Thoracic aorta (tissue), 2 donors: Measurements from ENCODE around the gene ATG3. TPM values are rescaled to one million over a fixed set of nuclear protein-coding genes. Genes with fewer than 3 reads are reported as not detected.

Source experiments
- ATAC-seq: fragments of 150-250 bp; one replicate; pipeline ENCODE4 v1.8.0; 2017; ENCODE audit warnings: low read depth; ENCODE audit not compliant: insufficient number of reproducible peaks, low FRiP score
- DNase-seq: peaks from one replicate; pipeline ENCODE4 v3.0.0-alpha.2; 2020; ENCODE audit warnings: low spot score
- H3K27ac ChIP-seq, 2 donors: fragments of 200-600 bp; sonication (generic); 1 replicate in 1 of 2; 2 replicates in 1 of 2; pipeline ENCODE4 v1.5.1; 2016; ENCODE audit warnings: mild to moderate bottlenecking in 2 of 2, moderate library complexity in 2 of 2
- H3K27me3 ChIP-seq: fragments of 200-600 bp; sonication (generic); replicated peaks from 2 replicates; pipeline ENCODE4 v1.6.0; 2016; ENCODE audit warnings: mild to moderate bottlenecking; ENCODE audit not compliant: insufficient read depth
- H3K36me3 ChIP-seq: fragments of 200-600 bp; sonication (generic); one replicate; pipeline ENCODE4 v1.5.1; 2016
- H3K4me1 ChIP-seq, 2 donors: fragments of 200-600 bp; sonication (generic); 1 replicate in 1 of 2; 2 replicates in 1 of 2; pipeline versions ENCODE4 v1.5.1 to v1.6.0; 2016; ENCODE audit warnings: low read depth in 2 of 2, mild to moderate bottlenecking in 1 of 2; ENCODE audit not compliant: control insufficient read depth in 1 of 2
- H3K4me3 ChIP-seq: fragments of 200-600 bp; sonication (generic); 2 replicates; pipeline ENCODE4 v1.5.1; 2016; ENCODE audit warnings: mild to moderate bottlenecking
- H3K9me3 ChIP-seq: fragments of 200-600 bp; sonication (generic); 2 replicates; pipeline ENCODE4 v1.5.1; 2016
- CTCF ChIP-seq: fragments of 200-600 bp; sonication (generic); IDR thresholded peaks from one replicate; pipeline ENCODE4 v1.5.1; 2019; ENCODE audit warnings: antibody characterized with exemption
- total RNA-seq, 2 donors: library from RNA; depleted of rRNA; stranded (reverse); fragments of >200 nt; gene quantifications; one replicate each; pipeline versions ENCODE4 v1.1.0 to v1.2.3, GENCODE V29; 2016

Gene ATG3
- total RNA-seq, 2 donors from 2014 or later, result 37.5 to 52.6 TPM

- ATAC-seq (no peak), DNase-seq (no peak)
- no peak overlapping the region for H3K4me3 ChIP-seq
- no peaks in the 10 kb centered on the region for H3K9me3 ChIP-seq
- peaks cover 15 to 30% of the 10 kb centered on the region in 2 donors for H3K4me1 ChIP-seq
- TF ChIP-seq CTCF, result no peak
- no peaks in the 10 kb centered on the region for H3K27me3 ChIP-seq
- no peak overlapping the region for H3K27ac ChIP-seq
- H3K36me3 ChIP-seq, result peaks cover 4% of the 10 kb centered on the region
Measured at GRCh38 chr3:112557976-112558375, 3.8 kb downstream of the ATG3 start.

GRCh38 chr3:112555535-112556170 is 6.1 kb downstream of the ATG3 start:
- H3K4me1 ChIP-seq, result peaks cover 11 to 27% of the 10 kb centered on the region in 2 donors
- DNase-seq (no peak), ATAC-seq (no peak)
- no peak overlapping the region for H3K4me3 ChIP-seq
- H3K27me3 ChIP-seq, result no peaks in the 10 kb centered on the region
- TF ChIP-seq CTCF, result no peak
- no peaks in the 10 kb centered on the region for H3K9me3 ChIP-seq
- H3K36me3 ChIP-seq, result peaks cover 4% of the 10 kb centered on the region
- H3K27ac ChIP-seq, result no peak overlapping the region

GRCh38 chr3:112550859-112551258 is 10.9 kb downstream of the ATG3 start:
- Histone ChIP-seq H3K36me3 (peaks cover 21% of the 10 kb centered on the region), H3K4me3 (no peak overlapping the region), H3K27ac (no peak overlapping the region), H3K27me3 (no peaks in the 10 kb centered on the region), H3K4me1 (peaks cover 3 to 4% of the 10 kb centered on the region in 2 donors), H3K9me3 (no peaks in the 10 kb centered on the region)
- no peak for DNase-seq
- ATAC-seq, result no peak
- TF ChIP-seq CTCF, result no peak

DNA sequence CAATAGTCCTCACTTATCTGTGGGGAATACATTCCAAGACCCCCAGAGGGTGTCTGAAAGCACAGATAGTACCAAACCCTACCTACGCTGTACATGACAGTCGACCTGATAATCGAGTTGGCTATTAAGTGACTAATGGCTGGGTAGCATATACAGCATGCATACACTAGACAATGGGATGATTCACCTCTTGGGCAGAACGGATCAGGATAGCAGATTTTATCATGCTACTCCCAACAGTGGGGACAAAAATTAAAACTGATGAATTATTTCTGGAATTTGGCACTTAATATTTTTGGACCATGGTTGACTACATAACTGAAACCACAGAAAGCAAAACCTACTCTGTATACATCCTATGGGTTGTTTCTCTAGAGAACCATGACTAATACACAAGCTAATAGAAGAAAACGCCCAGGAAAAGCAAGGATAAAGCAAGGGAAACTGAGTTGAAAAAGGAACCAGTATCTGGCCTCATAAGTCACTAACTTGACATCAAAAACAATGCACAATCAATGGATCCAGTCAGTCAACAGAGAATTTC is 15.5 kb downstream of the ATG3 start:
- Histone ChIP-seq H3K4me1 (peaks cover 0 to 4% of the 10 kb centered on the region in 2 donors), H3K4me3 (no peak overlapping the region), H3K36me3 (peaks cover 27% of the 10 kb centered on the region), H3K27ac (no peak overlapping the region), H3K27me3 (no peaks in the 10 kb centered on the region), H3K9me3 (no peaks in the 10 kb centered on the region)
- DNase-seq (no peak), ATAC-seq (no peak)
- TF ChIP-seq CTCF, result no peak

GRCh38 chr3:112539825-112540650 is 21.7 kb downstream of the ATG3 start:
- ATAC-seq, result no peak
- Histone ChIP-seq H3K4me3 (no peak overlapping the region), H3K4me1 (no peaks in the 10 kb centered on the region), H3K36me3 (peaks cover 9% of the 10 kb centered on the region), H3K27me3 (no peaks in the 10 kb centered on the region), H3K9me3 (no peaks in the 10 kb centered on the region), H3K27ac (no peak overlapping the region)
- no peak for TF ChIP-seq CTCF
- DNase-seq, result no peak
